Breast epithelium (tissue), 4 donors: ENCODE results near the gene KLK10. TPM values are rescaled to one million over a fixed set of nuclear protein-coding genes. Genes with fewer than 3 reads are reported as not detected.

Experiments
- DNase-seq, 2 donors: peaks; one replicate each; pipeline ENCODE4 v3.0.0-alpha.2; 2019; ENCODE audit warnings: low spot score in 2 of 2
- H3K27ac ChIP-seq, 2 donors: fragments of 200-600 bp; sonication (generic) in 1 of 2; one replicate each; pipeline ENCODE4 v1.5.1; 2016 to 2019; ENCODE audit warnings: mild to moderate bottlenecking in 1 of 2
- H3K27me3 ChIP-seq, 2 donors: fragments of 200-600 bp; sonication (generic) in 1 of 2; one replicate each; pipeline versions ENCODE4 v1.5.1 to v1.6.0; 2017 to 2019; ENCODE audit warnings: control low read depth in 1 of 2, mild to moderate bottlenecking in 1 of 2
- H3K36me3 ChIP-seq: fragments of 200-600 bp; one replicate; pipeline ENCODE4 v1.5.1; 2019
- H3K4me1 ChIP-seq, 2 donors: fragments of 200-600 bp; sonication (generic); one replicate each; pipeline ENCODE4 v1.5.1; 2016 to 2019; ENCODE audit warnings: control low read depth in 1 of 2
- H3K4me3 ChIP-seq, 3 donors: fragments of 200-600 bp; sonication (generic); 1 replicate in 2 of 3; 2 replicates in 1 of 3; pipeline ENCODE4 v1.5.1; 2016 to 2019; ENCODE audit warnings: mild to moderate bottlenecking in 3 of 3, moderate library complexity in 2 of 3
- H3K9me3 ChIP-seq, 2 donors: fragments of 200-600 bp; sonication (generic) in 1 of 2; one replicate each; pipeline ENCODE4 v1.5.1; 2016 to 2019; ENCODE audit warnings: control low read depth in 1 of 2
- POLR2A ChIP-seq: fragments of 450-650 bp; IDR thresholded peaks from one replicate; pipeline ENCODE4 v1.6.1; 2016; ENCODE audit warnings: antibody characterized with exemption, mild to moderate bottlenecking, moderate library complexity
- POLR2AphosphoS5 ChIP-seq, 3 donors: sonication (generic); formaldehyde crosslinking; IDR thresholded peaks; one replicate each; pipeline ENCODE4 v1.6.1; 2017; ENCODE audit warnings: antibody characterized with exemption in 3 of 3
- intact Hi-C: fragments of 100-400 bp; cut with DNase I; formaldehyde crosslinking; loops from one replicate; pipeline ENCODE4 v1.15.1; 2023; ENCODE audit warnings: low total_unique reads
- total RNA-seq, 3 donors: library from RNA; depleted of rRNA; stranded (reverse); fragments of >200 nt; gene quantifications; one replicate each; pipeline ENCODE4 v1.1.0, GENCODE V29; 2016
- TF ChIP-seq, protein P1 (sequence below), 3 donors: fragments of 450-650 bp; IDR thresholded peaks; one replicate each; pipeline ENCODE4 v1.5.1; 2016 to 2017; ENCODE audit warnings: antibody characterized with exemption in 3 of 3, mild to moderate bottlenecking in 3 of 3, moderate library complexity in 3 of 3

The KLK10 gene
- total RNA-seq, 3 donors from 2014 or later = 3.3 to 13.9 TPM; not detected in 1

DNA sequence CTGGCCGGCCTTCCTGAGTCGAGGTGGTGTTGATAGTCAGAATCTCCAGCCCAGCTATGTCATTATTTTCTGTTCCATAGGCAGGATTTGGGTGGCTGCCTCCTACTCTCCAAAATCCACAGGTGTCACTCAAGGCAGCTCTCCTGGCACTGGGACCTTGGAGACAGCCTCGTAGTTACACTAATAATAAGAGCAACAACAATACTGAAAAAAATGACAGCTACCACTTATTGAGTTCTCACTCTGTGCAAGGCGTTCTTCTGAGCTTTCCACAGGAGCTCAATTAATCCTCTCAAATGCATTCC lies 27.5 kb upstream of the KLK10 start:
- TF ChIP-seq, protein P1, sequence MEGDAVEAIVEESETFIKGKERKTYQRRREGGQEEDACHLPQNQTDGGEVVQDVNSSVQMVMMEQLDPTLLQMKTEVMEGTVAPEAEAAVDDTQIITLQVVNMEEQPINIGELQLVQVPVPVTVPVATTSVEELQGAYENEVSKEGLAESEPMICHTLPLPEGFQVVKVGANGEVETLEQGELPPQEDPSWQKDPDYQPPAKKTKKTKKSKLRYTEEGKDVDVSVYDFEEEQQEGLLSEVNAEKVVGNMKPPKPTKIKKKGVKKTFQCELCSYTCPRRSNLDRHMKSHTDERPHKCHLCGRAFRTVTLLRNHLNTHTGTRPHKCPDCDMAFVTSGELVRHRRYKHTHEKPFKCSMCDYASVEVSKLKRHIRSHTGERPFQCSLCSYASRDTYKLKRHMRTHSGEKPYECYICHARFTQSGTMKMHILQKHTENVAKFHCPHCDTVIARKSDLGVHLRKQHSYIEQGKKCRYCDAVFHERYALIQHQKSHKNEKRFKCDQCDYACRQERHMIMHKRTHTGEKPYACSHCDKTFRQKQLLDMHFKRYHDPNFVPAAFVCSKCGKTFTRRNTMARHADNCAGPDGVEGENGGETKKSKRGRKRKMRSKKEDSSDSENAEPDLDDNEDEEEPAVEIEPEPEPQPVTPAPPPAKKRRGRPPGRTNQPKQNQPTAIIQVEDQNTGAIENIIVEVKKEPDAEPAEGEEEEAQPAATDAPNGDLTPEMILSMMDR (IDR thresholded peaks at IDR 0.05) = no peak
- TF ChIP-seq POLR2AphosphoS5 (IDR thresholded peaks at IDR 0.05) (no peak), POLR2A (no peak)
- Histone ChIP-seq H3K4me3 (no peak overlapping the region), H3K4me1 (no peaks in the 10 kb centered on the region), H3K36me3 (no peaks in the 10 kb centered on the region), H3K27ac (peak overlapping the region; percentile 54 to 65), H3K27me3 (no peaks in the 10 kb centered on the region), H3K9me3 (no peaks in the 10 kb centered on the region)
- intact Hi-C loops = no loop called here
- DNase-seq = no peak

DNA sequence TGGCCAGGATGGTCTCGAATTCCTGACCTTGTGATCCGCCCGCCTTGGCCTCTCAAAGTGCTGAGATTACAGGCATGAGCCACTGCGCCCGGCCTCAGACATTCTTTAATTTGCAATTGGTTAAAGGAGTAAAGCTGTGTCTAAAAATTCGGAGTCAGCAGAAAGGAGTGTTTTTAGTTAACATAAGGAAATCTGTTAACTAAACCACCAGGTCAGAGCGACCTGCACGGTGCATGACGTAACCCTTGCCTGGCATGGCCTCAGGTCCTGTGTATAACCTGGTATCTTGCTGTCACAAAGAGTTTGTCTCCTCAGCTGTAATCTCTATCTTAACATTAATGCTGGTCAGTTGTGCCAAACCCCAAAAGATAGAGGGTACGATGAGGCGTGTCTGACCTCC lies 24.8 kb upstream of the KLK10 start:
- H3K27me3 ChIP-seq = no peaks in the 10 kb centered on the region
- no peaks in the 10 kb centered on the region for H3K4me1 ChIP-seq
- intact Hi-C loops = no loop called here
- TF ChIP-seq POLR2AphosphoS5 (IDR thresholded peaks at IDR 0.05) (no peak), POLR2A (no peak)
- TF ChIP-seq, protein P1 (IDR thresholded peaks at IDR 0.05) = no peak
- DNase-seq = peak in 1 of 2 donors; percentile 48
- no peaks in the 10 kb centered on the region for H3K9me3 ChIP-seq
- H3K4me3 ChIP-seq = no peak overlapping the region
- peak overlapping the region in 1 of 2 donors; percentile 48 for H3K27ac ChIP-seq
- no peaks in the 10 kb centered on the region for H3K36me3 ChIP-seq

DNA sequence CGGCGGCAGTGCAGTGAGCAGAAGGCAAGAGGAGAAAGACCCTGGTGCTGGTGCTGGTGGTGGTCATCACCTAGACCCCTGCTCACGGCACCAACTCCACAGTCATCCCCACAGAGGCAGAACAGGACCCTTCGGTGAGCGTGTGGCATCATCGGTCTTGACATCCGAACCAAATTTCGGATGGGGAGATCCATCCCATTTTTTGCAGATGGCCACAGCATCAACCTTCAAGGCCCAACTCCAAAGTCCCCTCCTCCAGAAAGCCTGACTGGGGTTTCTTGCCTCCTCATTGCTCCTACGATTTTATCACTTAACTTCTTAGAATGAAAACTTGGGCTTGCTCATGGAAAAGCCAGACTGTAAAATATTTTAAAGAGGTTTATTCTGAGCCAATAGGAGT lies 24.0 kb upstream of the KLK10 start:
- DNase-seq = no peak
- no peaks in the 10 kb centered on the region for H3K27me3 ChIP-seq
- no peaks in the 10 kb centered on the region for H3K4me1 ChIP-seq
- intact Hi-C loops = no loop called here
- H3K9me3 ChIP-seq = no peaks in the 10 kb centered on the region
- no peak overlapping the region for H3K27ac ChIP-seq
- no peak overlapping the region for H3K4me3 ChIP-seq
- TF ChIP-seq, protein P1 (IDR thresholded peaks at IDR 0.05) = no peak
- TF ChIP-seq POLR2AphosphoS5 (IDR thresholded peaks at IDR 0.05) = no peak
- no peak for TF ChIP-seq POLR2A
- no peaks in the 10 kb centered on the region for H3K36me3 ChIP-seq

DNA sequence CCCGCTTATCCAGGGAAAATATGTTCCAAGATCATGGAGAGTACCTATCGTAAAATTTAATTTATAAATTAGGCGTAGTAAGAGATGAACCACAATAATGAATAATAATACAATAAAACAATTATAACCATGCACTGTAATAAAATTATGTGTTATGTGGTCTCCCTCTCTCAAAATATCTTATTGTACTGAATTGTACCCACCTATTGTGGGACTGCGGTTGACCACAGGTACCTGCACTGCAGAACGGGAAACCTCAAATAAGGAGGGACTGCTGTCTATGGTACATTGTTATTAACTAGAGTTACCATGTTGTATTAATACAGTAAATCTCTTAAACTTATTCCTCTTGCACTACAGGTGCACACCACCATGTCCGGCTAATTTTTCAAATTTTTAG lies 20.6 kb upstream of the KLK10 start:
- no peaks in the 10 kb centered on the region for H3K9me3 ChIP-seq
- H3K27me3 ChIP-seq = no peaks in the 10 kb centered on the region
- H3K4me1 ChIP-seq = no peaks in the 10 kb centered on the region
- no peak overlapping the region for H3K27ac ChIP-seq
- H3K36me3 ChIP-seq = no peaks in the 10 kb centered on the region
- TF ChIP-seq, protein P1 (IDR thresholded peaks at IDR 0.05) = no peak
- TF ChIP-seq POLR2AphosphoS5 (IDR thresholded peaks at IDR 0.05) = no peak
- no peak for TF ChIP-seq POLR2A
- no peak overlapping the region for H3K4me3 ChIP-seq
- intact Hi-C loops = no loop called here
- no peak for DNase-seq

DNA sequence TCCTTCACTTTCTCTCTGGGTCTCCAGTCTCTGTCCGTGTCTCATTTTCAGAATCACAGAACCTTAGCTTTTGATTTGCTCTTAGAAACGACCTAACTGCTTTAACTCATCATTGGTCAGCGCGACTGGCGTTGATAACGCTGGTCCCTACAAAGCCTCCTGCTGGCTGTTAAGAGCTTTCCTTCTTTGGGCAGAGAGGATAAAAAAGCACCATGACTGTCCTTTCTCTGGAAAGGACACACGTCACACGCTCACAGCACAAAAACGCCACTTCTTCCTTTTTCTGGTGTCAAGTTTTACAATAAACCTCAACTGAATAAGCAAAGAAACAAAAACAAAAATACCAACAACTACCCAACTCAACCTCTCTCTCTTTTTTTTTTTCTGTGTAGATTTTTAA lies 17.0 kb upstream of the KLK10 start:
- H3K9me3 ChIP-seq = no peaks in the 10 kb centered on the region
- no peaks in the 10 kb centered on the region for H3K36me3 ChIP-seq
- no peak overlapping the region for H3K27ac ChIP-seq
- intact Hi-C loops = no loop called here
- no peaks in the 10 kb centered on the region for H3K4me1 ChIP-seq
- TF ChIP-seq POLR2A = no peak
- TF ChIP-seq, protein P1 (IDR thresholded peaks at IDR 0.05) = no peak
- no peak for TF ChIP-seq POLR2AphosphoS5 (IDR thresholded peaks at IDR 0.05)
- no peaks in the 10 kb centered on the region for H3K27me3 ChIP-seq
- no peak for DNase-seq
- H3K4me3 ChIP-seq = no peak overlapping the region
